Measurements from ENCODE around the gene VPS41. TPM values are rescaled to one million over a fixed set of nuclear protein-coding genes. Genes with fewer than 3 reads are reported as not detected.

VPS41 gene
- polyA plus RNA-seq, 1 of the 3 experiments (the other 2 are of a cell fraction) = 20.4 TPM

DNA sequence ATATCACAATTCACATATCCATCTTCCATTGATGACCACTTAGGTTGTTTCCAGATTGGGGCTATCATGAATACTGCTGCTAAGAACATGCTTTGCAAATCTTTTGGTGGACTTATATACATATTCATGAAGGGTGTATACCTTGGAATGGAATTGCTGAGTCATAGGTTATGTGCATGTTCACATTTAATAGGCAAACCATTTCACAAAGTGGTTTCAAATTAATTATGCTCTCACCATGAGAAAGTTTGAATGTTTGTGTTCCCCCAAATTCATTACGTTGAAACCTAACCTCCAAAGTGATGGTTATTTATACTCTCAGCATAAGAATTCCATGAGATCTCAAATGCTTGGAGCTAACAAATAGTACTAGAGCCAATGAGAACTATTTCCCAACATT is 86.4 kb downstream of the VPS41 start:
- no peak for DNase-seq
- Histone ChIP-seq H3K27ac (ENCODE audit: low read depth in 2 of 2, low read length in 1 of 2) (no peak overlapping the region), H3K4me1 (ENCODE audit: control insufficient read depth in 1 of 2, insufficient read depth in 2 of 2, low read depth in 1 of 2, low read length in 1 of 2) (no peaks in the 10 kb centered on the region; a peak in 2 of 4 replicates), H3K4me3 (ENCODE audit: low read depth in 2 of 2, low read length in 1 of 2) (no peak overlapping the region), H3K4me2 (no peak overlapping the region), H3K9me3 (no peaks in the 10 kb centered on the region; the same call in 1 of the 2 replicates), H4K20me1 (ENCODE audit: insufficient read depth) (no peaks in the 10 kb centered on the region), H3K79me2 (ENCODE audit: insufficient read depth) (no peaks in the 10 kb centered on the region), H3K27me3 (ENCODE audit: insufficient read depth) (no peaks in the 10 kb centered on the region), H2AFZ (ENCODE audit: low read depth) (no peak overlapping the region), H3F3A (replicated peaks; ENCODE audit: insufficient read depth) (no peaks in the 10 kb centered on the region), H3K9me2 (no peaks in the 10 kb centered on the region), H3K9ac (no peak overlapping the region), H3K36me3 (replicated peaks in 1 of 2; ENCODE audit: control insufficient read depth in 1 of 2, insufficient read depth in 2 of 2, low read length in 1 of 2) (peaks cover 5 to 6% of the 10 kb centered on the region in 2 experiments)
- 96% methylated on average over 1 of the region's 1 CpG for WGBS (ENCODE audit: low lambda C conversion rate)
- CTCF ChIA-PET = no interaction called here
- TF ChIP-seq, protein P1, sequence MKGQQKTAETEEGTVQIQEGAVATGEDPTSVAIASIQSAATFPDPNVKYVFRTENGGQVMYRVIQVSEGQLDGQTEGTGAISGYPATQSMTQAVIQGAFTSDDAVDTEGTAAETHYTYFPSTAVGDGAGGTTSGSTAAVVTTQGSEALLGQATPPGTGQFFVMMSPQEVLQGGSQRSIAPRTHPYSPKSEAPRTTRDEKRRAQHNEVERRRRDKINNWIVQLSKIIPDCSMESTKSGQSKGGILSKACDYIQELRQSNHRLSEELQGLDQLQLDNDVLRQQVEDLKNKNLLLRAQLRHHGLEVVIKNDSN (IDR thresholded peaks at IDR 0.05; ENCODE audit: borderline replicate concordance, low read depth) = no peak
- TF ChIP-seq, protein P2, sequence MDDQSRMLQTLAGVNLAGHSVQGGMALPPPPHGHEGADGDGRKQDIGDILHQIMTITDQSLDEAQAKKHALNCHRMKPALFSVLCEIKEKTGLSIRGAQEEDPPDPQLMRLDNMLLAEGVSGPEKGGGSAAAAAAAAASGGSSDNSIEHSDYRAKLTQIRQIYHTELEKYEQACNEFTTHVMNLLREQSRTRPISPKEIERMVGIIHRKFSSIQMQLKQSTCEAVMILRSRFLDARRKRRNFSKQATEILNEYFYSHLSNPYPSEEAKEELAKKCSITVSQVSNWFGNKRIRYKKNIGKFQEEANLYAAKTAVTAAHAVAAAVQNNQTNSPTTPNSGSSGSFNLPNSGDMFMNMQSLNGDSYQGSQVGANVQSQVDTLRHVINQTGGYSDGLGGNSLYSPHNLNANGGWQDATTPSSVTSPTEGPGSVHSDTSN (IDR thresholded peaks at IDR 0.05) = no peak
- TF ChIP-seq TCF12 (IDR thresholded peaks at IDR 0.05) = no peak
- no peak for TF ChIP-seq NFIC (IDR thresholded peaks at IDR 0.05; ENCODE audit: borderline replicate concordance)
- TF ChIP-seq, protein P3, sequence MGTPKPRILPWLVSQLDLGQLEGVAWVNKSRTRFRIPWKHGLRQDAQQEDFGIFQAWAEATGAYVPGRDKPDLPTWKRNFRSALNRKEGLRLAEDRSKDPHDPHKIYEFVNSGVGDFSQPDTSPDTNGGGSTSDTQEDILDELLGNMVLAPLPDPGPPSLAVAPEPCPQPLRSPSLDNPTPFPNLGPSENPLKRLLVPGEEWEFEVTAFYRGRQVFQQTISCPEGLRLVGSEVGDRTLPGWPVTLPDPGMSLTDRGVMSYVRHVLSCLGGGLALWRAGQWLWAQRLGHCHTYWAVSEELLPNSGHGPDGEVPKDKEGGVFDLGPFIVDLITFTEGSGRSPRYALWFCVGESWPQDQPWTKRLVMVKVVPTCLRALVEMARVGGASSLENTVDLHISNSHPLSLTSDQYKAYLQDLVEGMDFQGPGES (IDR thresholded peaks at IDR 0.05; ENCODE audit: low read depth, low read length) = no peak
- no peak for TF ChIP-seq FOSL2 (IDR thresholded peaks at IDR 0.05; ENCODE audit: borderline replicate concordance, low read depth)
- TF ChIP-seq TAF1 (IDR thresholded peaks at IDR 0.05; ENCODE audit: borderline replicate concordance, low read depth, low read length) = no peak
- TF ChIP-seq GABPA (IDR thresholded peaks at IDR 0.05; ENCODE audit: low read depth) = no peak
- TF ChIP-seq ELF1 (IDR thresholded peaks at IDR 0.05) = no peak
- TF ChIP-seq FOXM1 (IDR thresholded peaks at IDR 0.05; ENCODE audit: low read depth) = no peak
- TF ChIP-seq CHD2 (IDR thresholded peaks at IDR 0.05; ENCODE audit: low read length, partially characterized antibody) = no peak
- no peak for TF ChIP-seq SIN3A (IDR thresholded peaks at IDR 0.05; ENCODE audit: borderline replicate concordance, low read depth, low read length)
- TF ChIP-seq RAD21 (IDR thresholded peaks at IDR 0.05; ENCODE audit: low read length) = no peak
- TF ChIP-seq, protein P4, sequence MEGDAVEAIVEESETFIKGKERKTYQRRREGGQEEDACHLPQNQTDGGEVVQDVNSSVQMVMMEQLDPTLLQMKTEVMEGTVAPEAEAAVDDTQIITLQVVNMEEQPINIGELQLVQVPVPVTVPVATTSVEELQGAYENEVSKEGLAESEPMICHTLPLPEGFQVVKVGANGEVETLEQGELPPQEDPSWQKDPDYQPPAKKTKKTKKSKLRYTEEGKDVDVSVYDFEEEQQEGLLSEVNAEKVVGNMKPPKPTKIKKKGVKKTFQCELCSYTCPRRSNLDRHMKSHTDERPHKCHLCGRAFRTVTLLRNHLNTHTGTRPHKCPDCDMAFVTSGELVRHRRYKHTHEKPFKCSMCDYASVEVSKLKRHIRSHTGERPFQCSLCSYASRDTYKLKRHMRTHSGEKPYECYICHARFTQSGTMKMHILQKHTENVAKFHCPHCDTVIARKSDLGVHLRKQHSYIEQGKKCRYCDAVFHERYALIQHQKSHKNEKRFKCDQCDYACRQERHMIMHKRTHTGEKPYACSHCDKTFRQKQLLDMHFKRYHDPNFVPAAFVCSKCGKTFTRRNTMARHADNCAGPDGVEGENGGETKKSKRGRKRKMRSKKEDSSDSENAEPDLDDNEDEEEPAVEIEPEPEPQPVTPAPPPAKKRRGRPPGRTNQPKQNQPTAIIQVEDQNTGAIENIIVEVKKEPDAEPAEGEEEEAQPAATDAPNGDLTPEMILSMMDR (IDR thresholded peaks at IDR 0.05) = no peak
- TF ChIP-seq EZH2phosphoT487 (IDR thresholded peaks at IDR 0.05; ENCODE audit: borderline replicate concordance, low read depth) = no peak
- POLR2A ChIA-PET = no interaction called here
